ENCODE data around the gene SOST. TPM values are rescaled to one million over a fixed set of nuclear protein-coding genes. Genes with fewer than 3 reads are reported as not detected.

The SOST gene
- total RNA-seq, 4 donors from 2014 or later: not detected

- DNase-seq (ENCODE audit: low spot score): no peak
Observed at GRCh38 chr17:43772877-43773648, 14.5 kb upstream of the SOST start.

GRCh38 chr17:43771463-43771862 lies 12.9 kb upstream of the SOST start:
- ATAC-seq (ENCODE audit: low FRiP score): no peak
- TF ChIP-seq, protein P1, sequence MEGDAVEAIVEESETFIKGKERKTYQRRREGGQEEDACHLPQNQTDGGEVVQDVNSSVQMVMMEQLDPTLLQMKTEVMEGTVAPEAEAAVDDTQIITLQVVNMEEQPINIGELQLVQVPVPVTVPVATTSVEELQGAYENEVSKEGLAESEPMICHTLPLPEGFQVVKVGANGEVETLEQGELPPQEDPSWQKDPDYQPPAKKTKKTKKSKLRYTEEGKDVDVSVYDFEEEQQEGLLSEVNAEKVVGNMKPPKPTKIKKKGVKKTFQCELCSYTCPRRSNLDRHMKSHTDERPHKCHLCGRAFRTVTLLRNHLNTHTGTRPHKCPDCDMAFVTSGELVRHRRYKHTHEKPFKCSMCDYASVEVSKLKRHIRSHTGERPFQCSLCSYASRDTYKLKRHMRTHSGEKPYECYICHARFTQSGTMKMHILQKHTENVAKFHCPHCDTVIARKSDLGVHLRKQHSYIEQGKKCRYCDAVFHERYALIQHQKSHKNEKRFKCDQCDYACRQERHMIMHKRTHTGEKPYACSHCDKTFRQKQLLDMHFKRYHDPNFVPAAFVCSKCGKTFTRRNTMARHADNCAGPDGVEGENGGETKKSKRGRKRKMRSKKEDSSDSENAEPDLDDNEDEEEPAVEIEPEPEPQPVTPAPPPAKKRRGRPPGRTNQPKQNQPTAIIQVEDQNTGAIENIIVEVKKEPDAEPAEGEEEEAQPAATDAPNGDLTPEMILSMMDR (IDR thresholded peaks at IDR 0.05): no peak
- no peak for DNase-seq (ENCODE audit: low spot score)

More at GRCh38 chr17:43772877-43773648, 14.5 kb upstream of the SOST start:
- TF ChIP-seq, protein P1 (IDR thresholded peaks at IDR 0.05): no peak
- ATAC-seq (ENCODE audit: low FRiP score): no peak

DNA sequence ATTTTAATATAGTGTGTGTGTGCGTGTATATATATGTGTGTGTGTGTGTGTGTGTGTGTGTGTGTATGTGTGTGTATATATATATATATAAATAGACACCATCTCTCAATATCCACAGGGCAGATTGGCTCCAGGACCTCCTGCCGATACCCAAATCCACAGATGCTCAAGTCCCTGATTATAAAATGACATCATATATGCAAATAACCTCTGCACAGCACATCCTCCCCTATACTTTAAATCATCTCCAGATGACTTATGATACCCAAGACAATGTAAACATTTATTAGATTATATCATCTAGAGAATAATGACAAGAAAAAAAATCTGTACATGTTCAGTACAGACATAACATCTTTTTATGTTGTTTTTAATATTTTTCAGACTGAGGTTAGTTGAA lies 12.4 kb upstream of the SOST start:
- TF ChIP-seq, protein P1 (IDR thresholded peaks at IDR 0.05): no peak
- ATAC-seq (ENCODE audit: low FRiP score): no peak
- DNase-seq (ENCODE audit: low spot score): no peak

DNA sequence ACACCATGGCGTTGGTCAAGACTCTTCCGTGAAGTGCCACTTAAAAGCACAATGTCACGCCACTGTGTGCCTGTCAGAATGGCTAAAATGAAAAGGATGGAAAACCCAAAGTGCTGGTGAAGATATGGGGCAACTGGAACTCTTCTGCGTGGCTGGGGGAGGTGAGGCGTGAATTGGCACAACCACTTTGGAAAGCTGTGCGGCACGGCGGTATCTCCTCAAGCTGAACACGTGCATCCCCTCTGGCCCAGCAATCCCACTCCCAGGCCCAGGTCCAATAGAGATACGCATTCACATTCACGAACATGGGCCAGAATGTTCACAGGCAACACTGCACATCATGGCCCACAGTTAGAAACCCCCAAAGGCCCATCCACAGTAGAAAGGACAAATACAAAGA lies 11.3 kb upstream of the SOST start:
- no peak for DNase-seq (ENCODE audit: low spot score)

GRCh38 chr17:43769426-43769825 lies 10.8 kb upstream of the SOST start:
- DNase-seq (ENCODE audit: low spot score) (no peak), ATAC-seq (ENCODE audit: low FRiP score) (no peak)

More for the DNA sequence above, 11.3 kb upstream of the SOST start:
- TF ChIP-seq, protein P1 (IDR thresholded peaks at IDR 0.05): no peak
- ATAC-seq (ENCODE audit: low FRiP score): no peak

GRCh38 chr17:43768943-43769342 lies 10.4 kb upstream of the SOST start:
- TF ChIP-seq, protein P1 (IDR thresholded peaks at IDR 0.05): no peak
- no peak for DNase-seq (ENCODE audit: low spot score)
- ATAC-seq (ENCODE audit: low FRiP score): no peak

More at GRCh38 chr17:43769426-43769825, 10.8 kb upstream of the SOST start:
- TF ChIP-seq, protein P1 (IDR thresholded peaks at IDR 0.05): no peak

- DNase-seq (ENCODE audit: low spot score) (no peak), ATAC-seq (ENCODE audit: low FRiP score) (no peak)
- TF ChIP-seq, protein P1 (IDR thresholded peaks at IDR 0.05): no peak
Observed at GRCh38 chr17:43768382-43768781, 9.8 kb upstream of the SOST start.

Measured in omental fat pad (tissue), 4 donors.